Endothelial cell (in vitro differentiated cells): Measurements from ENCODE around the gene SLITRK5. TPM values are rescaled to one million over a fixed set of nuclear protein-coding genes. Genes with fewer than 3 reads are reported as not detected.

Experiments
- DNase-seq: peaks from one replicate; pipeline ENCODE4 v3.0.0; 2021; ENCODE audit warnings: low spot score
- H3K27ac Mint-ChIP-seq: one replicate; pipeline ENCODE4 v1.8.0; 2021; ENCODE audit warnings: mixed read lengths, inconsistent platforms; ENCODE audit not compliant: unreplicated experiment
- H3K27me3 Mint-ChIP-seq: one replicate; pipeline ENCODE4 v1.8.0; 2021; ENCODE audit warnings: mild to moderate bottlenecking, moderate library complexity, mixed read lengths, inconsistent platforms; ENCODE audit not compliant: unreplicated experiment
- H3K36me3 Mint-ChIP-seq: one replicate; pipeline ENCODE4 v1.8.0; 2021; ENCODE audit warnings: mild to moderate bottlenecking, low read depth, mixed read lengths, inconsistent platforms; ENCODE audit not compliant: unreplicated experiment
- H3K4me1 Mint-ChIP-seq: one replicate; pipeline ENCODE4 v1.8.0; 2021; ENCODE audit warnings: mild to moderate bottlenecking, mixed read lengths, inconsistent platforms; ENCODE audit not compliant: unreplicated experiment
- H3K4me3 Mint-ChIP-seq: one replicate; pipeline ENCODE4 v1.8.0; 2021; ENCODE audit warnings: mild to moderate bottlenecking, mixed read lengths, inconsistent platforms; ENCODE audit not compliant: unreplicated experiment
- H3K9me3 Mint-ChIP-seq: one replicate; pipeline ENCODE4 v1.8.0; 2021; ENCODE audit warnings: mixed read lengths, inconsistent platforms; ENCODE audit not compliant: unreplicated experiment
- total RNA-seq: library from RNA; stranded (reverse); fragmentation: NEBNext Ultra II Directional; extraction: Animal tissue kit (Norgen Biotek cat#: 25700); gene quantifications from one replicate; pipeline ENCODE4 v1.2.1, GENCODE V29; 2021; ENCODE audit not compliant: unreplicated experiment
- TF ChIP-seq, protein P1 (sequence below): fragments of 200-600 bp; sonication (generic); IDR thresholded peaks from one replicate; pipeline ENCODE4 v1.5.0; 2021; ENCODE audit warnings: antibody characterized with exemption; ENCODE audit not compliant: unreplicated experiment

SLITRK5 gene
- total RNA-seq, 1 donor from 2014 or later: 0.08 TPM

DNA sequence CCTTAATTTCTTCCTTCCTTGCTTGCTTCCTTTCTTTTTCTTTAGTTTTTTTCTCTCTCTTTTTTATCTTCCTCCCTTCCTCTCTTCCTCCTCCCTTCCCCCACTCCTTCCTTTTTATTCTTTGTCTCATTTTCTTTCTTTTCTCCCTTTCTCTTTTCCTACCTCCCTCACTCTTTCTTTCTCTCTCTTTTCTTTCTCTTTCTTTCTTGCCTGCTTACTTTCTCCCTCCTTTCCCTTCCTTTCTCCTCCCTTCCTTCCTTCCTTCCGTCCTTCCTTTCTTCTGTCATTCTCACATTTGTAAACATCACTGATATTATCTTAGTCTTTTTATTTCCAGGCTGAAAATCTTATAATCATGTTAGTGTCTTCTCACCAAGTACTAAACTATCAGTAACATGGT lies 38.8 kb downstream of the SLITRK5 start:
- H3K4me1 Mint-ChIP-seq: peaks cover 12% of the 10 kb centered on the region
- H3K36me3 Mint-ChIP-seq: no peaks in the 10 kb centered on the region
- TF ChIP-seq, protein P1, sequence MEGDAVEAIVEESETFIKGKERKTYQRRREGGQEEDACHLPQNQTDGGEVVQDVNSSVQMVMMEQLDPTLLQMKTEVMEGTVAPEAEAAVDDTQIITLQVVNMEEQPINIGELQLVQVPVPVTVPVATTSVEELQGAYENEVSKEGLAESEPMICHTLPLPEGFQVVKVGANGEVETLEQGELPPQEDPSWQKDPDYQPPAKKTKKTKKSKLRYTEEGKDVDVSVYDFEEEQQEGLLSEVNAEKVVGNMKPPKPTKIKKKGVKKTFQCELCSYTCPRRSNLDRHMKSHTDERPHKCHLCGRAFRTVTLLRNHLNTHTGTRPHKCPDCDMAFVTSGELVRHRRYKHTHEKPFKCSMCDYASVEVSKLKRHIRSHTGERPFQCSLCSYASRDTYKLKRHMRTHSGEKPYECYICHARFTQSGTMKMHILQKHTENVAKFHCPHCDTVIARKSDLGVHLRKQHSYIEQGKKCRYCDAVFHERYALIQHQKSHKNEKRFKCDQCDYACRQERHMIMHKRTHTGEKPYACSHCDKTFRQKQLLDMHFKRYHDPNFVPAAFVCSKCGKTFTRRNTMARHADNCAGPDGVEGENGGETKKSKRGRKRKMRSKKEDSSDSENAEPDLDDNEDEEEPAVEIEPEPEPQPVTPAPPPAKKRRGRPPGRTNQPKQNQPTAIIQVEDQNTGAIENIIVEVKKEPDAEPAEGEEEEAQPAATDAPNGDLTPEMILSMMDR: no peak
- H3K27ac Mint-ChIP-seq: no peak overlapping the region
- no peaks in the 10 kb centered on the region for H3K27me3 Mint-ChIP-seq
- H3K9me3 Mint-ChIP-seq: no peaks in the 10 kb centered on the region
- DNase-seq: no peak
- H3K4me3 Mint-ChIP-seq: no peak overlapping the region

DNA sequence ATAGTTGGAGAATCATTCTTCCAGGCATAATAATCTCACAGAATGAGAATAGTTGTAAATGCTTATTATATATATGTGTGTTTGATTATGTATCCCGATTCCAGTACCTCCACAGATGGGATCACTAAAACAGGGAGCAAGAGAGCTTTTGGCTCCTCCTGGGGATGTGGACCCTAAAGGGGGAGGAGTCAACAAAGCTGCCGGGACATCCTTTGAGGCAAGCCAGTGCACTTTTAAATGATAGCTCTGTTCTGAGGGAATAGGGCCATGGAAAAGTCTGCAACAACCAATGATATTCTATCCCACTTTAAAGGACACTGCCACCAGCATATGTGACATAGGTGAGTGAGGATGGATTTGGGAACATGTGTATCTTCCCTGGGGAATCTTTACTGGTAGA lies 40.8 kb downstream of the SLITRK5 start:
- Mint-ChIP-seq H3K27me3 (no peaks in the 10 kb centered on the region), H3K27ac (no peak overlapping the region), H3K4me1 (peaks cover 3% of the 10 kb centered on the region)

More for the DNA sequence above, 40.8 kb downstream of the SLITRK5 start:
- no peaks in the 10 kb centered on the region for H3K9me3 Mint-ChIP-seq
- DNase-seq: no peak
- H3K4me3 Mint-ChIP-seq: no peak overlapping the region
- H3K36me3 Mint-ChIP-seq: no peaks in the 10 kb centered on the region
- TF ChIP-seq, protein P1: no peak
